Measurements from ENCODE around the gene RALGPS1.

Gene RALGPS1

GRCh38 chr9:126914458-126915280 lies at the start of gene RALGPS1:
Gene RALGPS1 (plus strand): TSS chr9:126914782. CDS start chr9:126962290, 47,508 bp downstream.
- peak; percentile 74 for DNase-seq (ENCODE audit: low read depth)

GRCh38 chr9:126869368-126869767 lies 45.2 kb upstream of the RALGPS1 start:
- no peak for DNase-seq (ENCODE audit: low read depth)

GRCh38 chr9:126872516-126872915 lies 42.1 kb upstream of the RALGPS1 start:
- DNase-seq (ENCODE audit: low read depth): no peak

GRCh38 chr9:126874546-126875314 lies 39.9 kb upstream of the RALGPS1 start:
- no peak for DNase-seq (ENCODE audit: low read depth)

- DNase-seq (ENCODE audit: low read depth): no peak
Measured at GRCh38 chr9:126875756-126876510, 38.6 kb upstream of the RALGPS1 start.

GRCh38 chr9:126876531-126876930 lies 38.1 kb upstream of the RALGPS1 start:
- no peak for DNase-seq (ENCODE audit: low read depth)

- DNase-seq (ENCODE audit: low read depth): no peak
Measured at GRCh38 chr9:126877418-126877817, 37.2 kb upstream of the RALGPS1 start.

GRCh38 chr9:126879288-126879687 lies 35.3 kb upstream of the RALGPS1 start:
- no peak for DNase-seq (ENCODE audit: low read depth)

GRCh38 chr9:126880226-126880946 lies 34.2 kb upstream of the RALGPS1 start:
- no peak for DNase-seq (ENCODE audit: low read depth)

- DNase-seq (ENCODE audit: low read depth): no peak
Measured at GRCh38 chr9:126880947-126881332, 33.6 kb upstream of the RALGPS1 start.

GRCh38 chr9:126882746-126883145 lies 31.8 kb upstream of the RALGPS1 start:
- DNase-seq (ENCODE audit: low read depth): no peak

- DNase-seq (ENCODE audit: low read depth): no peak
Measured at GRCh38 chr9:126883636-126884035, 30.9 kb upstream of the RALGPS1 start.

GRCh38 chr9:126885131-126885641 lies 29.4 kb upstream of the RALGPS1 start:
- no peak for DNase-seq (ENCODE audit: low read depth)

- no peak for DNase-seq (ENCODE audit: low read depth)
Measured at GRCh38 chr9:126886034-126886822, 28.4 kb upstream of the RALGPS1 start.

- DNase-seq (ENCODE audit: low read depth): no peak
Measured at GRCh38 chr9:126886897-126887296, 27.7 kb upstream of the RALGPS1 start.

- DNase-seq (ENCODE audit: low read depth): no peak
Measured at GRCh38 chr9:126891676-126892075, 22.9 kb upstream of the RALGPS1 start.

GRCh38 chr9:126893079-126893478 lies 21.5 kb upstream of the RALGPS1 start:
- DNase-seq (ENCODE audit: low read depth): no peak

GRCh38 chr9:126894052-126894603 lies 20.5 kb upstream of the RALGPS1 start:
- DNase-seq (ENCODE audit: low read depth): no peak

GRCh38 chr9:126902210-126902609 lies 12.4 kb upstream of the RALGPS1 start:
- DNase-seq (ENCODE audit: low read depth): no peak

GRCh38 chr9:126904586-126904985 lies 10.0 kb upstream of the RALGPS1 start:
- no peak for DNase-seq (ENCODE audit: low read depth)
